GM10266 (cell line): ENCODE measurements around the gene TCF12.

Source experiments
- DNase-seq: peaks from one replicate; pipeline ENCODE4 v3.0.0; 2012; ENCODE audit errors: extremely low spot score
- CTCF ChIP-seq: IDR thresholded peaks from 2 replicates; pipeline ENCODE4 v1.5.1; 2012; ENCODE audit warnings: mild to moderate bottlenecking, low read depth; ENCODE audit not compliant: control insufficient read depth, insufficient read depth; ENCODE audit errors: missing control alignments

TCF12 gene

DNA sequence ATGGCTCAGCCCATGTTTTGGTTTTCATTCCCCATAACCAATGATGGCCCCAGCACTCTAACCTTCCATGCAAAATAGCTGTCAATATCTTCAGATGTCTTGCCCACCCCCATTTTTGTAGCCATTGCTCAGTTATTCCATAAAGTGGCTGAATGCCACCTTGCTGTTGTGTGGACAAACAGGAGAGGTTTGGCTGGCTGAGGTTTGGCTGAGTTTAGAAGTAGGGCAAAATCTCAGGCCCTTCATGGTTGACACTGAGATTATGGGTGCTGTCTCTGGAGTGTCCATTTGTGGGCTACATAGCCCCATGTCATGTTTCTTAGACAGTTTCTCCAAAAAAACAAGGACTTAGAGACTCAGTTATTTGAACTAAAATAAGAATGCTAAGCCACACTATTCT is 96.9 kb downstream of the TCF12 start:
- DNase-seq, result no peak
- TF ChIP-seq CTCF, result no peak

- TF ChIP-seq CTCF, result no peak
- DNase-seq, result no peak
Observed at GRCh38 chr15:57015897-57016296, 97.5 kb downstream of the TCF12 start.

- no peak for DNase-seq
- peak; percentile 10 for TF ChIP-seq CTCF
Observed at GRCh38 chr15:57017024-57017423, 98.6 kb downstream of the TCF12 start.

GRCh38 chr15:57018151-57018550 is 99.7 kb downstream of the TCF12 start:
- no peak for TF ChIP-seq CTCF
- no peak for DNase-seq

- TF ChIP-seq CTCF, result no peak
- DNase-seq, result no peak
Observed at GRCh38 chr15:57019496-57020160, 101.2 kb downstream of the TCF12 start.

- no peak for DNase-seq
- no peak for TF ChIP-seq CTCF
Observed at GRCh38 chr15:57025264-57025926, 107.0 kb downstream of the TCF12 start.

DNA sequence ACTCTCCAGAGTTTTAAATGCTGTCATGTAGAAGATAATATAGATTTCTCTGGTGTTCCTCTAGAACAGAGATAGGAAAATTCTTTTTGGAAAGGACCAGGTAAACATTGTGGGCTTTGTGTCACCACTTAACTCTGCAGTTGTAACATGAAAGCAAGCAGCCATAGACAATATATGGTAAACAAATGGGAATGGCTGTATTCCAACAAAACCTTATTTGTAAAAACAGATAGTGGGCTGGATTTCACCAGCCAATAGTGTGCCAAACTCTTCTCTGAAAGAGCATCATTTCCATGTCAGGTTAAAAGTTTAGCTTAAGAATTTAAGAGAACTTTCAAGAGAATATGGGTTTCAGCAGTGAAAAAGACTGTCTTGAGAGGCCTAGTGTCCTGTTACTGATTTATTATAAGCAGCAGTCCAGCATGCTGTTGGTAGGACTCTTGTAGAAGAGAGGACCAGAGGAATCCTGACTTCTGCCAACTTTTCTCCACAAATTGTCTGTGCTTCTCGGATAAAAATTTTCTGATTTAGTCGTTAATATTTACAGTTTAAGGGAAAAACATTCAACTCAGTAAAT is 107.7 kb downstream of the TCF12 start:
- no peak for TF ChIP-seq CTCF

More for the DNA sequence above, 107.7 kb downstream of the TCF12 start:
- no peak for DNase-seq
